ENCODE measurements around the gene TSC22D2. TPM values are rescaled to one million over a fixed set of nuclear protein-coding genes. Genes with fewer than 3 reads are reported as not detected.

The TSC22D2 gene
- total RNA-seq, 1 donor from 2014 or later, result 38.9 TPM

DNA sequence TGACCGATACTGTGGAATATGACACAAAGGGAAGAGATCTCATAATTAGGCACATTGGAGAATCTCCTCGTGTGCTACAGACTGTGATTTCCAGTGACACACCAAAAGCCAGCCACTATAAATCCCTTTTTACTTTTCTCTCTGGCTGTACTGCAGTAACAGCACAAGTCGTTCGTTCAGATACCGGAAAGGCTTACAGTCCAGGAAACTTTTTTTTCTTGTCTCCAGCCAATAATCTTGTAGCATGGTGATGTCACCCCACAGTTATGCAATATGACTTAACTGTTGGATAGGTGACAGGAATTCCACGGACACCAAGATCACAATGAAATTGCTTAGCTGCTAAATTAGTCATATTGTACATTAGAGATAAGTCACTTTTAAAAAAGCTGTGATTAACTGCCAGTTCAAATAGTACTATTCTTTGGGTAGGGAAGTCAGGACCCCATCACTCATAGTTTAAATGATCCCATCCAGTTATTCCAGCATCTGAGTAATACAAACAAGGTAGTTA is 36.3 kb upstream of the TSC22D2 start:
- ATAC-seq (ENCODE audit: low read depth) (no peak), DNase-seq (no peak)
- ChIA-PET CTCF (interaction anchor here (1.5 kb wide), 1 partner anchor 38 kb away, joined by 4 read pairs; no protein-coding TSS in a partner anchor), POLR2A (interaction anchor here (0.6 kb wide), 1 partner anchor 1429 kb away, joined by 7 read pairs; no protein-coding TSS in a partner anchor)
- Mint-ChIP-seq H3K4me3 (no peak overlapping the region), H3K27me3 (no peaks in the 10 kb centered on the region), H3K36me3 (ENCODE audit: low read depth) (no peaks in the 10 kb centered on the region), H3K27ac (no peak overlapping the region), H3K9me3 (no peaks in the 10 kb centered on the region), H3K4me1 (peaks cover 14% of the 10 kb centered on the region)
- TF ChIP-seq, protein P1, sequence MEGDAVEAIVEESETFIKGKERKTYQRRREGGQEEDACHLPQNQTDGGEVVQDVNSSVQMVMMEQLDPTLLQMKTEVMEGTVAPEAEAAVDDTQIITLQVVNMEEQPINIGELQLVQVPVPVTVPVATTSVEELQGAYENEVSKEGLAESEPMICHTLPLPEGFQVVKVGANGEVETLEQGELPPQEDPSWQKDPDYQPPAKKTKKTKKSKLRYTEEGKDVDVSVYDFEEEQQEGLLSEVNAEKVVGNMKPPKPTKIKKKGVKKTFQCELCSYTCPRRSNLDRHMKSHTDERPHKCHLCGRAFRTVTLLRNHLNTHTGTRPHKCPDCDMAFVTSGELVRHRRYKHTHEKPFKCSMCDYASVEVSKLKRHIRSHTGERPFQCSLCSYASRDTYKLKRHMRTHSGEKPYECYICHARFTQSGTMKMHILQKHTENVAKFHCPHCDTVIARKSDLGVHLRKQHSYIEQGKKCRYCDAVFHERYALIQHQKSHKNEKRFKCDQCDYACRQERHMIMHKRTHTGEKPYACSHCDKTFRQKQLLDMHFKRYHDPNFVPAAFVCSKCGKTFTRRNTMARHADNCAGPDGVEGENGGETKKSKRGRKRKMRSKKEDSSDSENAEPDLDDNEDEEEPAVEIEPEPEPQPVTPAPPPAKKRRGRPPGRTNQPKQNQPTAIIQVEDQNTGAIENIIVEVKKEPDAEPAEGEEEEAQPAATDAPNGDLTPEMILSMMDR (IDR thresholded peaks at IDR 0.05), result no peak
- intact Hi-C loops (cut with micrococcal nuclease), result loop anchor here (5.0 kb wide), 1 partner anchor 41 kb away; no protein-coding TSS in a partner anchor

DNA sequence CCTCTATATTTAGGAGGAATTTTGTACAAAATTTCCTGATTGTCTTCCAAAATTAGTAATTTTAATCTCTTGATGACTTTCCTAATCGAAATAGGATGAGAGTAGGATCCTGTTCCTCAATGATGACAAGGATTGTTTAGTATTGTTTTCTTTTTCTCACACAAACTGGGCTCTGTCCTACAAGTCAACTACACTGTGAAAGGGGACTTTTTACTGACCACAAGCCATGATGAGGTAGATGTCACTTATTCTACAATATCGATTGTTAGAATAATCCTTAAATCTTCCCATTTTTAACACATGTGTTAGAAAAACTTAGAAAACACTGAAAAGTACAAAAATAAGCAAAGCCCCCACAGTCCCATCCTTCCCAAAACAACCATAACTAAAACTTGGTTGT is 35.8 kb upstream of the TSC22D2 start:
- DNase-seq (no peak), ATAC-seq (ENCODE audit: low read depth) (no peak)
- ChIA-PET POLR2A (interaction anchor here (1.6 kb wide), 1 partner anchor 10 kb away, joined by 3 read pairs; no protein-coding TSS in a partner anchor), CTCF (interaction anchor here (1.5 kb wide), 1 partner anchor 38 kb away, joined by 4 read pairs; no protein-coding TSS in a partner anchor)
- TF ChIP-seq, protein P1 (IDR thresholded peaks at IDR 0.05), result no peak
- Mint-ChIP-seq H3K9me3 (no peaks in the 10 kb centered on the region), H3K4me1 (peaks cover 14% of the 10 kb centered on the region), H3K27ac (no peak overlapping the region), H3K4me3 (no peak overlapping the region), H3K36me3 (ENCODE audit: low read depth) (no peaks in the 10 kb centered on the region), H3K27me3 (no peaks in the 10 kb centered on the region)
- intact Hi-C loops (cut with micrococcal nuclease), result loop anchor here (5.0 kb wide), 1 partner anchor 40 kb away; no protein-coding TSS in a partner anchor

DNA sequence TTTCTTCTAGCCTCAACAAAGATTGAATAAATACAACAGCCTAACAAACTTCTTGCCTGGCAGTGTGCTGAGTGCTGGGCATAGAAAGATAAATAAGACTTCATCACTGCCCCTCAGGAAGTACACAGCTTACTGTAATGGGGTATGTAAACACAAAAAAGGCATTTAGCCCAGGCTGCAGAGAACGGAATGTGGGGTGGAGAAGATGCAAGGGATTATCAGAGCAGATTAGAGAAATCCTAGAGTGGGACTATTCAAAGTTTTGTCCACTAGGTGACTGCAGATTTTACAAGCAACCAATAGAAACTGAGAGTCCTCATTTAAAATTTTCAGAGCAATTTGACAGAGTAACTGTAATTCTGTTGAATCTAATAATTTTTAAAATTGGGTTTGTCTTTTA is 35.4 kb upstream of the TSC22D2 start:
- intact Hi-C loops (cut with micrococcal nuclease), result loop anchor here (5.0 kb wide), 1 partner anchor 40 kb away; no protein-coding TSS in a partner anchor
- Mint-ChIP-seq H3K4me3 (no peak overlapping the region), H3K27me3 (no peaks in the 10 kb centered on the region), H3K36me3 (ENCODE audit: low read depth) (no peaks in the 10 kb centered on the region), H3K27ac (no peak overlapping the region), H3K4me1 (peaks cover 14% of the 10 kb centered on the region), H3K9me3 (no peaks in the 10 kb centered on the region)
- POLR2A ChIA-PET, result interaction anchor here (1.6 to 1.7 kb wide), 2 partner anchors 10 to 36 kb away, joined by 3 to 7 read pairs; no protein-coding TSS in a partner anchor
- no peak for ATAC-seq (ENCODE audit: low read depth)
- DNase-seq, result no peak
- CTCF ChIA-PET, result interaction anchor here (1.5 kb wide), 1 partner anchor 37 kb away, joined by 4 read pairs; no protein-coding TSS in a partner anchor
- TF ChIP-seq, protein P1 (IDR thresholded peaks at IDR 0.05), result no peak

DNA sequence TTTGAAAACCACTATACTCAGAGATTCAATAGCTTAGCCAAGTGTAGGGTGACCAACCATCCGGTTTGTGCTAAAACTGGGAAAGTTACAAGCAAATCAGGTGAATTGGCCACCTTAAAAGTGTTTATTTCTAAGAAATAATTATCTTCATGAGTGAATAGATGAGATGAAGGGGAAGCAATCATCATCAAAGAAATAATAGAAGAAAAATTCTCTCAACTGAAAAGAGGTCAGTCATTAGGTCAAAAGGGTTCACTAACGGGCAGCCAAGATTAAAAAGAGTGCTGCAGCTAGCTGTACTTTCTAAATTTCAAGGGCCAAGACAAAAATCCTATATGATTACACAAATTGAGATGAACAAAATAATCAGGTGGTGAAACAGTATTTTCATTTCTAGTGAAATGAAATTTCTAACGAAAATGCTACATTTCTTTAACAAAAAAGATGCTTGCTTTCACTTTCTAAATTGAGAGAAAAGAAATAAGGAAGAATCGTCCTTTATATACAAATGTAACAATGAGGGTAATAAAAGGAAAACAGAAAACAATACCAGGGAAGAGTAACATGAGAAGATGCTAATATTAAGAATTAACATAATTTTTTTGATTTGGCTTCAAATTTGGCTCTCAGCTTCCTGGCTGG is 34.7 kb upstream of the TSC22D2 start:
- ChIA-PET POLR2A (interaction anchor here (0.6 to 1.7 kb wide), 3 partner anchors 9 to 37 kb away, joined by 3 to 8 read pairs (median 7); no protein-coding TSS in a partner anchor), CTCF (interaction anchor here (1.5 kb wide), 1 partner anchor 37 kb away, joined by 4 read pairs; no protein-coding TSS in a partner anchor)
- no peak for ATAC-seq (ENCODE audit: low read depth)
- TF ChIP-seq, protein P1 (IDR thresholded peaks at IDR 0.05), result no peak
- Mint-ChIP-seq H3K36me3 (ENCODE audit: low read depth) (no peaks in the 10 kb centered on the region), H3K4me1 (peaks cover 17% of the 10 kb centered on the region), H3K4me3 (peak overlapping the region; percentile 68), H3K27ac (no peak overlapping the region), H3K9me3 (no peaks in the 10 kb centered on the region), H3K27me3 (no peaks in the 10 kb centered on the region)
- intact Hi-C loops (cut with micrococcal nuclease), result loop anchor here (5.0 kb wide), 1 partner anchor 39 kb away; no protein-coding TSS in a partner anchor
- DNase-seq, result no peak

DNA sequence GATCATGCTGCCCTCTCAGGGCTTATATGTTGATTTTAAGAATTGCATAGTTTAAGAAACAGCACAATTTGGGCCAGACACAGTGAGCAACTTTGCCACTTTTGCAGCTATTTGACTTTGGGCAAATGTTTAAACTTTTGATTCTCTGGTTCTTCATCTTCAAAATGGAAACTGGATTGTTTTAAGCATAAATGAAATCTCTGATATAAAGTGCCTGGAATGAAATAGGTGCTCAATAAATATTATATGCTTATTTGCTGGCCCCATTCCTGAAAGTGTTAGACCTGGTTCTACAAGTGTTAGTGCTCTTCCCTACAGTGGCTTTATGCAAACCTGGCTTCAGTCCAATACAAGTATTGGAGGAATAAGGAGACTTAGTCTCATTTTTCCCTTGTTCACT is 33.1 kb upstream of the TSC22D2 start:
- no peak overlapping the region for H3K27ac Mint-ChIP-seq
- POLR2A ChIA-PET, result interaction anchor here (1.0 kb wide), 1 partner anchor 33 kb away, joined by 5 read pairs; the partner anchor contains the start of gene TSC22D2
- no peaks in the 10 kb centered on the region for H3K36me3 Mint-ChIP-seq (ENCODE audit: low read depth)

More for the DNA sequence above, 33.1 kb upstream of the TSC22D2 start:
- Mint-ChIP-seq H3K9me3 (no peaks in the 10 kb centered on the region), H3K27me3 (no peaks in the 10 kb centered on the region), H3K4me1 (peaks cover 17% of the 10 kb centered on the region), H3K4me3 (no peak overlapping the region)
- no peak for DNase-seq
- CTCF ChIA-PET, result interaction anchor here (1.3 kb wide), 1 partner anchor 10 kb away, joined by 3 read pairs; no protein-coding TSS in a partner anchor
- no peak for ATAC-seq (ENCODE audit: low read depth)
- TF ChIP-seq, protein P1 (IDR thresholded peaks at IDR 0.05), result no peak
- intact Hi-C loops (cut with micrococcal nuclease), result loop anchor here (5.0 kb wide), 1 partner anchor 37 kb away; no protein-coding TSS in a partner anchor

Data from activated B cell treated with CpG ODN at 0.5 μM for 24 hours (primary cell).